Activated T-cell treated with anti-CD3 and anti-CD28 coated beads, Interleukin-2, amount 50 U/mL, for 4 hours (primary cell): ENCODE results near the gene PRRT1. TPM values are rescaled to one million over a fixed set of nuclear protein-coding genes. Genes with fewer than 3 reads are reported as not detected.

Experiments
- ATAC-seq, 2 donors: fragments of 200-7000 bp; cut with Tn5 transposase; one replicate each; pipeline ENCODE4 v1.10.0; 2021
- DNase-seq: peaks from one replicate; pipeline ENCODE4 v3.0.0-alpha.2; 2020
- H3K27me3 Mint-ChIP-seq: one replicate; pipeline ENCODE4 v1.8.0; 2021; ENCODE audit warnings: low read depth, mixed read lengths
- H3K36me3 Mint-ChIP-seq: one replicate; pipeline ENCODE4 v1.8.0; 2022; ENCODE audit warnings: mixed read lengths; ENCODE audit not compliant: insufficient read depth
- H3K4me1 Mint-ChIP-seq: one replicate; pipeline ENCODE4 v1.8.0; 2021; ENCODE audit warnings: low read depth, mixed read lengths
- H3K4me3 Mint-ChIP-seq: one replicate; pipeline ENCODE4 v1.8.0; 2021; ENCODE audit warnings: mild to moderate bottlenecking, moderate library complexity, mixed read lengths
- H3K9me3 Mint-ChIP-seq: one replicate; pipeline ENCODE4 v1.8.0; 2021; ENCODE audit warnings: mixed read lengths
- total RNA-seq, 3 donors: library from RNA; stranded (reverse); gene quantifications; one replicate each; pipeline ENCODE4 v1.2.1, GENCODE V29; 2021

PRRT1 gene
- total RNA-seq, 3 donors from 2014 or later: 0.37 to 0.51 (median 0.38) TPM

DNA sequence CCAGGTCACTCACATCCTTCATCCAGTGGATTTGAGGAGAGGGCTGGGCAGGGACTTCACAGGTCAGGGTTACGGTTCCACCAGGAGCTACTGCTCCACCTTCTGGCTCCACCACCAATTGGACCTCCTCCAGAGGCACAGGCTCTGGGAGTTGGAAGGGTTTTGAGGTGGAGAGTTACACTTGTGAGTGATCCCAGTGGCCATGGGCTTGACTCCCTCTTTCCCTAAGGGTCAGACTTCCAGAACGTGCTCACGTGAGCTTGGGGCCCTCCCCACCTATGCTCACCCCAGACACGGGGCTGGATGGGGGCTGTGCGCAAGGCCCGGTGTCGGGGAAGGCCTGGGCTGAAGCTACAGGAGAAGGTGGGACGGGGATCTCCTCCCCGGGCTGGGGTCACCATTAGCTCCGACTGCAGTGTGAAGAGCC is 30.8 kb upstream of the PRRT1 start:
- Mint-ChIP-seq H3K4me3 (no peak overlapping the region), H3K9me3 (no peaks in the 10 kb centered on the region), H3K36me3 (peaks cover 29% of the 10 kb centered on the region), H3K4me1 (peaks cover 65% of the 10 kb centered on the region), H3K27me3 (no peaks in the 10 kb centered on the region)
- no peak for ATAC-seq
- DNase-seq: no peak

DNA sequence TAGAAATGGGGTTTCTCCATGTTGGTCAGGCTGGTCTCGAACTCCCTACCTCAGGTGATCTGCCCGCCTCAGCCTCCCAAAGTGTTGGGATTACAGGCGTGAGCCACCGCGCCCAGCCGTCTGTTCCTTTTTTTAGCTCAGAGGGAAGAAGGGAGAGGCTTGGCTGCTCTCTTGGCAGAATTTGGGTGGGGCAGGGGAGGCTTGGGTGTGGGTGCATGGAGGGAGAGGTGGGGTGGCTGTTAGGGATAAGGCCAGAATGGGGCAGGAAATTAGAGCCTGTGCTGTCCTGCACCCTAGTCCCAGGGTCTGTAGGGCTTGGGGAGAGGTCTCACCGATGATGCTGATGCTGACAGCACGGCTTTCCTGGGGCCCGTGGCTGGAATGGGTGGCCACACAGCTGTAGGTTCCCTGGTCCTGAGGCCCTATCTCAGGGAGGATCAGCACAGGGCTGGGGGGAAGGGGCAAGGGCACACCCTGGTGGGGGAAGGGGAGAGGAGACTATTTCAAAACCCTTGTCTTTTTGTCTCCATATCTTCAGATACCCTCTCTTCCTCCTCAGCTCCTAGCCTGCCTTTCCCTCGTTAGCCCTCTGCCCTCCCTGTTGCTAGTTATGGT is 30.3 kb upstream of the PRRT1 start:
- Mint-ChIP-seq H3K9me3 (no peaks in the 10 kb centered on the region), H3K4me3 (no peak overlapping the region), H3K36me3 (peaks cover 25% of the 10 kb centered on the region), H3K4me1 (peaks cover 64% of the 10 kb centered on the region), H3K27me3 (no peaks in the 10 kb centered on the region)
- ATAC-seq (no peak), DNase-seq (no peak)

DNA sequence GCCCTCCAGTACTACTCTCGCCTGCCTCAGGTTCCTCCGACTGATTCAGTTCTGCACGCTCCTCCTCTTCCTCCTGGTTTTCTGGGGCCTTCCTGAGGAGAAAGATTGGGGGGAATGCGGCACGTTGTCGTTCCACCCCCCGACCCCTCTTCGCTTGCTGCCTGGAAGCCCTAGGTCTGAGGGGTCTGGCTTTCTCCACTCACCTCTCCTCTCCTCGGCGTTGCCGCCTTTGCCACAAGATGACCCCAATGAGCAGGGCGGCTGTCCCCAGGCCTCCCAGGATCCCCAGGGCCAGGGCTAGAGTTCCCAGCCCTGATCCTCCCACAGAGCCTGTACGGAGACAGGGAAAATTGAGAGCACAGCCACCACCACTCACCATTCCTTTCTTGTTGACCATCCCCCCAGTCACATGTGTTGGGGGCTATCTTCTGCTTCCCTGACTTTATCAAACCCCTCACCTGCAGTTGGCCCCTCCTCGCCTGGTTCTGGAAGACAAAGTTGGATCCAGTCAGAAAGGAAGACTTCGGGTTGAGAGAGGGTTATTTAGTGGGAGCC is 29.5 kb upstream of the PRRT1 start:
- Mint-ChIP-seq H3K4me1 (peaks cover 64% of the 10 kb centered on the region), H3K4me3 (no peak overlapping the region), H3K27me3 (no peaks in the 10 kb centered on the region), H3K9me3 (no peaks in the 10 kb centered on the region), H3K36me3 (peaks cover 21% of the 10 kb centered on the region)
- DNase-seq (no peak), ATAC-seq (no peak)

DNA sequence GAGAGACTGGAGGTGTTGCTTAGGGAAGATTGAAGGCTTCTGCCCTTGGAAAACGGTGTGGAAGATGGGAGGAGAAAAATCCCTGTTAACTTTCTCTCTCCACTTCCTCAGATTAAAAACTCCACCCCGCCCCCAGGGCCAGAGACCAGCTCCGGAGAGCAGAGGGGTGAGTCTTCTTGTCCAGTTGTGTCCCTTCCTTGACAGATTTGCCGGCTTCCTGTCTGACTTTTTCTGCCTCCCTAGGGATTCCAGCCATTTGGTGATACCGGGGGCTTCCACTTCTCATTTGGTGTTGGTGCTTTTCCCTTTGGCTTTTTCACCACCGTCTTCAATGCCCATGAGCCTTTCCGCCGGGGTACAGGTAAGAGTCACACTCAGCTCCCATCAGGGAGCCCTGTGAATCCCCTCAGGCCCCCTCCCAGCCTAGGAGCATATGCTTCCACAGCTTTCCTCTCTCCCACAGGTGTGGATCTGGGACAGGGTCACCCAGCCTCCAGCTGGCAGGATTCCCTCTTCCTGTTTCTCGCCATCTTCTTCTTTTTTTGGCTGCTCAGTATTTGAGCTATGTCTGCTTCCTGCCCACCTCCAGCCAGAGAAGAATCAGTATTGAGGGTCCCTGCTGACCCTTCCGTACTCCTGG is 28.1 kb upstream of the PRRT1 start:
- peak overlapping the region; percentile 92 for H3K4me3 Mint-ChIP-seq
- ATAC-seq (no peak), DNase-seq (no peak)
- H3K36me3 Mint-ChIP-seq: peaks cover 15% of the 10 kb centered on the region
- no peaks in the 10 kb centered on the region for H3K9me3 Mint-ChIP-seq
- H3K27me3 Mint-ChIP-seq: no peaks in the 10 kb centered on the region
- H3K4me1 Mint-ChIP-seq: peaks cover 62% of the 10 kb centered on the region

DNA sequence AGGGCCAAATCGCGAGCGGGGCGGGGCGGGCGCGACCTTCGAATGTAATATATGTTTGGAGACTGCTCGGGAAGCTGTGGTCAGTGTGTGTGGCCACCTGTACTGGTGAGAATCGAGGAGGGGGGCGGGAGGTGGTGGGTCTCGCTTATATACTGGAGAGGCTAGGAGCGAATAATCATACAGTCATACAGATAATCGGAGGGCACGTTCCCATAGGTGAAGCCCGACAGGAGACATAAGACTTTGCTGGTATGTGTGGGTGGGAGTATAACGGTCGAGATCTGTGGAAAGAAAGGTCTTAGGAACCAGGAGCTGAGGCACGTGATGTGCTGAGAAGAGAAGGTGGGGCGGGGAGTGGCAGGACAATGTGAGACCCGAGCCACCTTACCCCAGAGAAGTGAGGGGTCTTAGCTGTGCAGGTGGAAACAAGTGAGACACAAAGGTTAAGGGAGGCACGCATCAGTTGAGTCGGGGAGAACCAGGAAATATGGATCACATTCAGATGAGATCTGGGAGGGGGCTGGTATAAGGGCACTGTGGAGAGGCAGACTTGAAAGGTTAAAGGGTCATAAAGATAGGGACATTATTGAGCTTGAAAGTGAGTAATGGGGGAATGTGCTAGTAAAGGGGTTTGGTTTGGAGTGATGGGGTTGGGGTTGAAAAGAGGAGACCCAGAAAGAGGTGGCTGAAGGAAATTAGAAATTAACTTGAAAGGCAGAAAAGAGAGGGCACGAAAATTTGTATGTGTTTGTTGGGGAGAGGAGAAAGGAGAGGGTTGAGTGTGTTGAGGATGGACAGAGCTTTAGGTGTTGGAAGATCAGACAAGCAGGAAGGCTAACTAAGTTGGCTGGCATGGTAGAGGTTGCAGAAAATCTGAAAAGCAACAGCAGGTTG is 27.1 kb upstream of the PRRT1 start:
- peaks cover 67% of the 10 kb centered on the region for H3K4me1 Mint-ChIP-seq
- H3K36me3 Mint-ChIP-seq: peaks cover 15% of the 10 kb centered on the region
- ATAC-seq: no peak
- no peaks in the 10 kb centered on the region for H3K9me3 Mint-ChIP-seq
- H3K27me3 Mint-ChIP-seq: no peaks in the 10 kb centered on the region
- H3K4me3 Mint-ChIP-seq: peak overlapping the region; percentile 92
- no peak for DNase-seq

DNA sequence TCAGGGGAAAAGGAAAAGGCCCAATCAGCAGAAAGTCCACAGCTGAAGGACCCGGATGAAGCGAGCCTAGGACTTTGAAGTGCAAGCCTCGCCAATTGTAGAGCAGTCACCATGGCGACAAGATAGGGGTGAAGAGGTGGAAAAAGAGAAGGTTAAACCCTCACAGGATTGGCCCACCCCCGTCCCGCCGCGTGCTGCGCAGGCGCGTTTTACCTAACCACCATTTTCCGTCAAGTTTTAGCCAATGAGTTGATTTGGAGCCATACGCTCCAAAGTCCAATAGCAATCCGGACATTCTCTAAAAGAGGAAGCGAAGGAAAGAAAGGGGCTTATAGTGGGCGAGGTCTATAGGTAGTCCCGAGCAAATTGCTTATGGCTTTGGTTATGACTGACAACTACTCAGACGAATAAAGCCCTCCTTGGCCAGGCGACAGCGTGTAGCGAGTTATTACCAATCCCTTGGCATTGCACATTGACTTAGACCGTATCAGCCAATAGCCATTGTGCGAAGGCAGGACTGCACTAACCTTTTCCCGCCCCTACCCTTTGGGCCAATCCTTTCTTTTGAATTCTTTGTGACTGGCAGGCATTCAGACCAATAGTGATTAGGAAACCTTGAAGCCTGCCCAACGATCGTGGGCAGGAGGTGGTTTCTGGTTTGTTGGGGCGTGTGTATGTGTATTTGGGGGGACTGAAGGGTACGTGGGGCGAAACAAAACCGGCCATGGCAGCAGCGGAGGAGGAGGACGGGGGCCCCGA is 26.2 kb upstream of the PRRT1 start, which contains the start of gene RNF5:
TSS of gene RNF5 (plus strand) at position 618 of the 759 bp plus-strand sequence. CDS start at position 725, 107 bp downstream.
- no peaks in the 10 kb centered on the region for H3K27me3 Mint-ChIP-seq

DNA sequence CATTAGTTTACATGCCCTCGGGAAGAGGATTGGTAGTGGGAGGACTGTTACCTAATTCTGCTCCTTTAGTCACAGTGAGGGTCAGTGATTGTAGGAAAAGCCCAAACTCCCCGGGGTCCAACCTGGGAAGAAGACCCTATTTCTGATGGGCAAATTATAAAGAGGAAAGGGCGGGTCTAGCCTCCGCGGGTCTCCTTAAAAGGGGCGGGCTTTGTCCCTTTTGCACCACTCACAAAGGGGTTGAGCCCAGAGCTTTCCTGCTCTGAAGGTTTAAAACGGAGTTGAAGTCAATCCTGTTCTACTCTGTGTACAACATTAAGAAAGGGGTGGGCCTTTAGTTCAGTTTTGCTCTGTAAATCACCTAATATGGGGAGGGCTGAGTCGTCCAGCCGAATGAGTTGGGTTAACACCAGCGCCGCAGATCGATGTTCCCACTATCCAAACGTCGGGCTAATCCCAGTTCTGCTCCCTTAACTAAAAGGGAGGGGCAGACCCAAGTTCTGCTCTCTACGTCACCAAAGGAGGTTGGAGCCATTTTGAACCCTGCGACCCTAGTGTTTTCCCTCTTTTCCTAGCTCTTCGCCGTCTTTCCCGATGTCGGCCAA is 25.5 kb upstream of the PRRT1 start:
- peak in 1 of 2 donors; percentile 0 for ATAC-seq
- Mint-ChIP-seq H3K36me3 (peaks cover 13% of the 10 kb centered on the region), H3K4me1 (peaks cover 73% of the 10 kb centered on the region), H3K9me3 (no peaks in the 10 kb centered on the region), H3K27me3 (no peaks in the 10 kb centered on the region), H3K4me3 (peak overlapping the region; percentile 92)
- DNase-seq: no peak

More for the DNA sequence above, 26.2 kb upstream of the PRRT1 start, which contains the start of gene RNF5:
- Mint-ChIP-seq H3K36me3 (peaks cover 15% of the 10 kb centered on the region), H3K4me3 (peak within 1 kb of the TSS; percentile 92), H3K4me1 (peaks cover 73% of the 10 kb centered on the region), H3K9me3 (no peaks in the 10 kb centered on the region)
- ATAC-seq (peak; percentile 87), DNase-seq (peak; percentile 88)

DNA sequence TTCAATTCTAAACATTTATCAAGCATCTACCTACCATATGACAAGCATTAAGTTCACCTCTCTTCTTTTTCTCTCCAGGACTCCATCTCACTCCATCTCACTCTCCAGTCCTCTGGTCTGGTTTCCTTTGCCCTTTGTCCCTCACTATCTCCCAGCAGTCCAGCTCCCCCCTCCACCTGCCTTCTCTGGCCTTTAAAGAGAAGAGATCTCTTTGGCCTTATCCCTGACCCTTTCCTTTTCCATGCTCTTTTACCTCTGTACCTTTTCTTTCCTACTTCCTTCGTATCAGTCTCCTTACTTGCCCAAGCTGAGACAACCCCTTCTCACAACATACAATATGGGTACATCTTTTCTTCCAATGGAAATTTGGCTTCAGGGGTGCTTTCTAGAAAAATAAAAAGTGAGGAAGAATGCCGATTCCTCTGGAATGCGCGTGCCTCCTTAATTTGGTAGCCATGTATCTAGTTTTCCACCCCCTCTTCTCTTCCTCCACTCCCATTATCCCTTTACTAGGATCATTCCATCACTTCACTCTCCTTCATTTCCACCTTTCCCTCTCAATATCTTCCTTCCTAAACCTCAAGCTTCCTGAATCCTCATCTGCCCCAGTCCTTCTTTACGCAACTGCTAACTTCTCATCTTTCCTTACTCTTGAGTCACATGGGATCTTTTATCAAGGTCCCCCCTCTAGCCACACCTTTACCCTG is 24.9 kb upstream of the PRRT1 start:
- no peaks in the 10 kb centered on the region for H3K9me3 Mint-ChIP-seq
- no peak for ATAC-seq
- DNase-seq: no peak
- H3K4me1 Mint-ChIP-seq: peaks cover 73% of the 10 kb centered on the region
- peaks cover 13% of the 10 kb centered on the region for H3K36me3 Mint-ChIP-seq
- H3K27me3 Mint-ChIP-seq: no peaks in the 10 kb centered on the region
- H3K4me3 Mint-ChIP-seq: peak overlapping the region; percentile 92

DNA sequence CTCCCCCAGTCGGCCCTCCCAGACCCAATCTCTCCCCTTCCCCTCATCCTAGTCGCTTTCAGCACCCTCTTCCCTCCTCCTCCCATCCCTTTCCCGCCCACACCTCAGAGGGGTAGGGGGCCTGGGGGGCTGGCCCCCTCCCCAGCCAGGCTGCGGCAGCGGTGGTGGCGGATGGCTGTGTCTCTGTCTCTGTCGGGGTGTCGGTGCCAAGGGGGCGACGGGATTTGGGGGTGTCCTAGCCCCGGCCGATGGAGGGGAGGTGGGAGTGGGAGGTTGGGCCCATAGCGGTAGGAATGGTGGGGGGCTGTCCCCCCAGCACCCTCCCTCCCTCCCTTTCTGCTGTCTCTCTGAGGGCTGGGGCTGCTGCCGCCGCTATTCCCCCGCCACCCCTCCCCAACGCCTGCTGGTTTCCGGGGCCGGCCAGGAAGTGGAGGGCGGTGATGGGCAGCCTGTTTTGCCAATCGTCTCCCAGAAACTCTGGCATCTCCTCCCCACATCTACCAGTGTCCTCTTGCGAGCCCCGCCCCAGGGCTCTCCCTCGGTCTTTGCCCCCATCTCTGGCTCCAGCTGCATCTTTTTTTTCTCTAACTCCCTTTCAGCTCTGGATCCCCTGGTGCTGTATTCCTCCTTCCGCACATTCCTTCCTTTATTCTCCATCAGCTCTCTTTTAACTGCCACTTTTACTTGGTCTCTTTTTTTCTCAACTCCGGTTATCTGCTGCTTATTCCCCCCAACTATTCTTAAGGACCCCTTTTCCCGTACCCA is 24.2 kb upstream of the PRRT1 start, which contains the start of gene AGPAT1:
TSS of gene AGPAT1 (minus strand) at position 374 of the 765 bp plus-strand sequence. CDS start 4,588 bp downstream, outside the sequence.
- Mint-ChIP-seq H3K9me3 (no peaks in the 10 kb centered on the region), H3K4me1 (peaks cover 67% of the 10 kb centered on the region), H3K4me3 (peak within 1 kb of the TSS; percentile 92), H3K36me3 (peaks cover 13% of the 10 kb centered on the region), H3K27me3 (no peaks in the 10 kb centered on the region)
- peak; percentile 53 to 59 for ATAC-seq
- peak; percentile 94 for DNase-seq

DNA sequence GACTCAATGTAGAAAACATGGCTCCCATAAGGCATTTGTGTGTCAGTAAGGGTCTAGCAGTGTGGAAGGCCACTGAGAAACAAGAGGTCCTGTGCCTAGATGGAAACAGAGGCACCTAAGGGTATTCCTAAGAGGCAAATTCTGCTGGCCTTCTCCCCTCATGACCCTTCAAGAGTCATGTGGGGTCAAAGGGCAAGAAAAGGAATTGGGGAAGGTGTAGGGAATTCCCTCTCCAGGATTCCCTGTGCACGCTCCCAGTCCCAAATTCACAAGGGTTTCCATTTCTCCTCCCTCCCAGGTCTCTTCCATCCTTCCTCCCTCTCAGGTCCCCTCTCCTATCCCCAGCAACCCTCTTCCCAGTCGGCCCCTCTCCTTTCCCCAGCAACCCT is 23.6 kb upstream of the PRRT1 start:
- H3K4me3 Mint-ChIP-seq: peak overlapping the region; percentile 92
- no peaks in the 10 kb centered on the region for H3K27me3 Mint-ChIP-seq
- ATAC-seq: no peak
- H3K9me3 Mint-ChIP-seq: no peaks in the 10 kb centered on the region
- DNase-seq: no peak
- peaks cover 7% of the 10 kb centered on the region for H3K36me3 Mint-ChIP-seq
- peaks cover 62% of the 10 kb centered on the region for H3K4me1 Mint-ChIP-seq

DNA sequence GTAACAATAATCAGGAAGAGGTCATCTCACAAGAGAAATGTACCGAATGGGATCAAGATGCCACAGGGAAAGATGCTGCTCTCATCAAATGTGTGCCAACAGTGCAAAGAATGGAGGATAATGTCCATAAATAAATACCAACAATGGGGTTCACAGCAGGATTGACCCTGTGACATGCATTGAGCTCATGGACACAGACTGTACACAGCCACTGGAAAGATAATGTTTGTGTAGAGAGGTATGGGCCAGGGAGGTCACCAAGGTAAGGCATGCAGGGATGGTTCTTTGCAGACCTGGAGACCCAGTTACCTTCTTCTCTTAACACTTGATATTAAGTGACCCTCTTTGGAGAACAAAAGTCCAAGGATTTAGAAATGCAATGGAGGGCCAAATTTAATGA is 22.7 kb upstream of the PRRT1 start:
- ATAC-seq (no peak), DNase-seq (no peak)
- Mint-ChIP-seq H3K4me3 (peak overlapping the region; percentile 92), H3K4me1 (peaks cover 54% of the 10 kb centered on the region), H3K36me3 (peaks cover 10% of the 10 kb centered on the region), H3K27me3 (no peaks in the 10 kb centered on the region), H3K9me3 (no peaks in the 10 kb centered on the region)

DNA sequence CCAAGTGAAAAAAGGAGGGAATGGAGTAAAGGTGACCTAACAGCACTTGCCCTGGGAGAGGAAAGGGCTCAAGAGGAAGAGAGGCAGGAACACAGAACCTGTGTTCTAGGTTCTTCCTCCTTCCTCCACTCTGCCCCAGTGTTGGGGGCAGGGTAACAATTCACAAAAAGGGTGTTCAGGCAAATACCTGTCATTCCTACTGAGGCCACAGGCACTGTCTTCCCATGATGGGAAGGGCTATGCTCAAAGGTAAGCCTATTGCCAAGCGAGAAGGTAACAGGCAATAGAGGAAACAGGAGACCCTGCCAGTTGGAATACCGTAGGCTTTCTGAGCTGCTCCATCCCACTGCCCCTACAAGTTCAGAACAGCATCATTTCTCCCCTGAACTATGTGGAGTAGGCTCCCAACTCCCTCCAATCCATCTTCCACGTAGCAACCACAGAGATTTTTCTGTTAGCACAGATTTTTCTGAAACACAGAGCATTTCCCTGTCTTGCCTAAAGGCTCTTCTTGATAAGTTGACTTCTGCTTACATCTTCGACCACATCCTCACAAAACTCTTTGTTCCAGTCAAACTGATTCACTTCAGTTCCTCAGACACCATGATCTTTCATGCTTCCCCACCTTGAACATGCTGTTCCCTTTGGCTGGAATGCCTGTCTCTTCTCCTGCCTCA is 21.4 kb upstream of the PRRT1 start:
- DNase-seq (no peak), ATAC-seq (no peak)
- Mint-ChIP-seq H3K9me3 (no peaks in the 10 kb centered on the region), H3K4me1 (peaks cover 44% of the 10 kb centered on the region), H3K36me3 (peaks cover 12% of the 10 kb centered on the region), H3K27me3 (no peaks in the 10 kb centered on the region), H3K4me3 (peak overlapping the region; percentile 19)
